Progenitor cell of endocrine pancreas (in vitro differentiated cells): ENCODE data around the gene AGL. TPM values are rescaled to one million over a fixed set of nuclear protein-coding genes. Genes with fewer than 3 reads are reported as not detected.
"Not testable (repeated sequence)": the region's sequence is repeated elsewhere in the genome, so short reads cannot be mapped to it uniquely, and the experiment has no call there.

Experiments used
- DNase-seq: peaks from one replicate; pipeline ENCODE4 v3.0.0; 2021; ENCODE audit warnings: low spot score; ENCODE audit not compliant: unreplicated experiment
- H3K27ac Mint-ChIP-seq: 2 replicates; pipeline ENCODE4 v1.8.0; 2021; ENCODE audit warnings: mild to moderate bottlenecking, moderate library complexity, mixed read lengths
- H3K27me3 Mint-ChIP-seq: 2 replicates; pipeline ENCODE4 v1.8.0; 2021; ENCODE audit warnings: mixed read lengths
- H3K36me3 Mint-ChIP-seq: 2 replicates; pipeline ENCODE4 v1.8.0; 2022; ENCODE audit warnings: mixed read lengths; ENCODE audit not compliant: insufficient read depth
- H3K4me1 Mint-ChIP-seq: 2 replicates; pipeline ENCODE4 v1.8.0; 2021; ENCODE audit warnings: low read depth, mixed read lengths
- H3K4me3 Mint-ChIP-seq: 2 replicates; pipeline ENCODE4 v1.8.0; 2021; ENCODE audit warnings: low read depth, mild to moderate bottlenecking, moderate library complexity, mixed read lengths
- H3K9me3 Mint-ChIP-seq: 2 replicates; pipeline ENCODE4 v1.8.0; 2021; ENCODE audit warnings: low read depth, mixed read lengths
- CTCF ChIP-seq: fragments of 200-600 bp; sonication (generic); IDR thresholded peaks from one replicate; pipeline ENCODE4 v1.5.0; 2021; ENCODE audit warnings: antibody characterized with exemption, mild to moderate bottlenecking; ENCODE audit not compliant: unreplicated experiment
- total RNA-seq: library from RNA; stranded (reverse); gene quantifications from 2 replicates; pipeline ENCODE4 v1.2.1, GENCODE V29; 2021

Gene AGL
- total RNA-seq, 1 donor from 2014 or later: 26.6 TPM

GRCh38 chr1:99887890-99888289 lies 37.7 kb downstream of the AGL start:
- Mint-ChIP-seq H3K4me3 (no peak overlapping the region), H3K27ac (no peak overlapping the region), H3K4me1 (no peaks in the 10 kb centered on the region), H3K27me3 (no peaks in the 10 kb centered on the region), H3K9me3 (no peaks in the 10 kb centered on the region), H3K36me3 (peaks cover 22% of the 10 kb centered on the region)
- DNase-seq: no peak
- no peak for TF ChIP-seq CTCF

GRCh38 chr1:99891997-99892396 lies 41.8 kb downstream of the AGL start:
- no peak overlapping the region for H3K4me3 Mint-ChIP-seq
- no peaks in the 10 kb centered on the region for H3K4me1 Mint-ChIP-seq
- H3K27ac Mint-ChIP-seq: no peak overlapping the region
- no peaks in the 10 kb centered on the region for H3K9me3 Mint-ChIP-seq
- peaks cover 20% of the 10 kb centered on the region for H3K36me3 Mint-ChIP-seq
- no peaks in the 10 kb centered on the region for H3K27me3 Mint-ChIP-seq
- DNase-seq: no peak
- no peak for TF ChIP-seq CTCF

- not testable (repeated sequence) for DNase-seq, H3K27me3 Mint-ChIP-seq, H3K4me1 Mint-ChIP-seq, H3K4me3 Mint-ChIP-seq, H3K27ac Mint-ChIP-seq
- Mint-ChIP-seq H3K36me3 (peaks cover 46% of the 10 kb centered on the region), H3K9me3 (peaks cover 12% of the 10 kb centered on the region)
Observed at GRCh38 chr1:99903278-99903677, 53.1 kb downstream of the AGL start.

- Mint-ChIP-seq H3K4me3 (no peak overlapping the region), H3K9me3 (peaks cover 12% of the 10 kb centered on the region), H3K4me1 (no peaks in the 10 kb centered on the region), H3K27me3 (no peaks in the 10 kb centered on the region), H3K27ac (no peak overlapping the region), H3K36me3 (peaks cover 39% of the 10 kb centered on the region)
- no peak for TF ChIP-seq CTCF
- DNase-seq: no peak
Observed at GRCh38 chr1:99906535-99906934, 56.4 kb downstream of the AGL start.

- Mint-ChIP-seq H3K9me3 (no peaks in the 10 kb centered on the region), H3K27me3 (no peaks in the 10 kb centered on the region), H3K27ac (no peak overlapping the region), H3K4me1 (no peaks in the 10 kb centered on the region), H3K4me3 (no peak overlapping the region), H3K36me3 (peaks cover 3% of the 10 kb centered on the region)
- no peak for DNase-seq
- no peak for TF ChIP-seq CTCF
Observed at GRCh38 chr1:99917214-99917613, 67.1 kb downstream of the AGL start.

GRCh38 chr1:99919220-99919619 lies 69.1 kb downstream of the AGL start:
- TF ChIP-seq CTCF: no peak
- Mint-ChIP-seq H3K9me3 (no peaks in the 10 kb centered on the region), H3K27me3 (no peaks in the 10 kb centered on the region), H3K4me3 (no peak overlapping the region), H3K4me1 (no peaks in the 10 kb centered on the region), H3K36me3 (peaks cover 4% of the 10 kb centered on the region), H3K27ac (no peak overlapping the region)
- DNase-seq: no peak
